Stimulated activated CD8-positive, alpha-beta memory T cell treated with anti-CD3 and anti-CD28 coated beads, Interleukin-7, amount 100 ng/mL, for 24 hours (primary cell): ENCODE data around the gene CACNA1D.

ENCODE experiments used
- DNase-seq: peaks from one replicate; pipeline ENCODE4 v3.0.0-alpha.2; 2020; ENCODE audit warnings: low read depth

The CACNA1D gene

DNA sequence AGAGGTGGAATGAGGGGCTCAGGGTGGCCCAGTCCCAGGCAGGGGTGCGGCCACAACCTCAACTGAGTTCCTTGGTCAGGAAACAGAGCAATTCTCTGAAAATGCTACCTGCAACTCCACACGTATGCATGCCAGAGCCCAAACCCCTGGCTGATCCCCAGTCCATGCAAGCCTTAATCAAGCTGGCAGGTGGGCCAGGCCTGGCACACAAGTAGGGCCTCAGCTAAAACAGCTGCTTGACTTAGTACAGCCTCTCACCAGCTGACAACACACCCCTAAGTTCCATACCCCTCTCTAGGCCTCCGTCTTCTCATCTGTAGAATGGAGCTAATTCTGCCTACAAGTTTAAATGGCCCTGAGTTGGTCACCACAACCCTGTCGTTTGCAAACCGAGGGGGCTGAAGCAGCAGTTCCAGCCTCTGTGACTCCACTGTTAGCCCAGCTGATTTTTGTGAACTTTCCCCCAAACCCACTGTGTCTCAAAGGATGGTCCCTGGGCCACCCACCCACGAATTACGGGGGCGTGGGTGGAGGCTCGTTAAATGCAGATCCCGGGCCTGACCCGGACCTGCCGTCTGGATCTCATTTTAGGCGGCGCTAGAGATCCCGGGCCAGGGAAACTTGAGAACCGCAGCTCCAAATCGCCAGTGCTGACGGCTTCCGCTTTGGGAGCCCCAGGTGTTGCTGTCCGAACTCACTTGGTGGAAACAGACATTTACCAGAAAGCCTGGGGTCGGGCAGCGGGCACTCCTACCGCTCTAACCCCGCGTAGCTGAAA is 350.9 kb downstream of the CACNA1D start:
- DNase-seq: no peak

DNA sequence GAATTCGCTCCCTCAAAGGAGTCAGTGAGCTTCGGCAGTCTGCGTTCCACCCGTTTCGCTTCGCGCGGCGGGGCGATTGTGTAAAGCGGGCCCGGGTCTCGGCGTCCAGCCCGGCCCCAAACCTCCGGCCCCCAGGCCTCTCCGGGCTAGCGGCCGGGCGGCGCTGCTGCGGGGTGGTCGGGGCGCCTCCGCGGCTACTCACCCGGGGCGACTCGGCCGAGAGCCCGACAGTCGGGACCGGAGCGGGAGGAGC is 351.4 kb downstream of the CACNA1D start:
- no peak for DNase-seq

DNA sequence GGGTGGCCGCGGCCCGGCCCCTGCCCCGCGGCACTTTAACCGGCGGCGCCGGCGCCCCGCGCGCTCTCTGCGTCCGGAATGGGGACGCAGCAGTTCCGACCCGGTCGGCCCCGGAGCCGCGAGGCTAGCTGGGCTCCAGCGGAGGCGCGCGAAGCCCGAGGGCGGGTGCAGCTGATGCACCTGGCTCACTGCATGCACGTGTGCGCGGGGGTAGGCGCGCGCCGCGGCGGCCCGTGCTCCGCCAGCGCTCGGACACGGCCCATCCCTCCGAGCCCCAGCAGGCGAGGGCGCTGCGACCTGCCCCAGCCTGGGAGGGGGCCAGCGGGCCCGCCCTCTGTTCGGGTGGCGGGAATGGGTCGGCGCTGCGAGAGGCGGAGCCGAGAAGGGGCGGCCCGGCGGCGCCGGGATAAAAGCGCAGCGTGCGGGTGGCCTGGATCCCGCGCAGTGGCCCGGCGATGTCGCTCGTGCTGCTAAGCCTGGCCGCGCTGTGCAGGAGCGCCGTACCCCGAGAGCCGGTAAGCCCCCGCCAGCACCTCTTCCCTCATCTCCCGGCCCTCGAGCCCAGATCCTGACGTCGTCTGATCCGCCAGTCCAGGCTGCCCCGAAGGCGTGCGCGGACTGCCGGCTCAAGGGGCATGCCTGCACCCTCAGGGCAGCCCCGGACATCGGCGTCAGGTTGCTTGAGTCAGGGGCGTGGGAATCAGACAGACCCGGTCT is 351.9 kb downstream of the CACNA1D start, which contains the start of the genes CHDH and IL17RB:
CHDH (minus strand) TSS at position 286 of the 717 bp plus-strand sequence. CDS start 22,411 bp downstream, outside the sequence.
IL17RB (plus strand) TSS at position 435 of the 717 bp plus-strand sequence; CDS start at position 456, 21 bp downstream.
- no peak for DNase-seq

DNA sequence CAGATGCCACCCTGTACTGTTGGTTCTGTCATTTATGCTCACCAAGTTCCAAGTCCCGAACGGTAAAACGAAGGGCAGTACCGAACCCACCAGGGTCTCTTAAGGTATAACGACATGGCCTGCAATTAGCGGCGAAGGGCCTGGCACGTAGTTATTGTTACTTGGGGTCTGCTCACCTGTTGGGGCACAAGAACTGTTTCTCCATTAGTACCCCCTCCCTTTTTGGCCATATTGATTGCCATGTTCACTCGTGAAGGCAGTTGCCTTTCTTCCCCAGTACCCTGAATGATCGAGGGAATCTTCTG is 352.4 kb downstream of the CACNA1D start:
- no peak for DNase-seq

DNA sequence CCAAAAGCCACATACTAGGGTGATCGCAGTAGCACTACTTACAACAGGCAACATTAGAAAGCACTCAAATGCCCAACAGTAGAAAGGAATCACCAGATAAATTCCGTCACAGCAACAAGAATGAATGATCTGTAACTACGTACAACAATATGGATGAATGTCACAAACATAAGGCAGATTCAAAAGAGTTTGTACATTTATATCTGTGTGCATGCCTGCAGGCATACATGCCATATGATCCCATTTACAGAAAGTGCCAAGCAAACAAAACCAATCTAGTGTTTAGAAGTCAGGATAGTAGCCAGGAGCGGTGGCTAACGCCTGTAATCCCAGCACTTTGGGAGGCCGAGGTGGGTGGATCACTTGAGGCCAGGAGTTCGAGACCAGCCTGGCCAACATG is 355.5 kb downstream of the CACNA1D start:
- DNase-seq: no peak

DNA sequence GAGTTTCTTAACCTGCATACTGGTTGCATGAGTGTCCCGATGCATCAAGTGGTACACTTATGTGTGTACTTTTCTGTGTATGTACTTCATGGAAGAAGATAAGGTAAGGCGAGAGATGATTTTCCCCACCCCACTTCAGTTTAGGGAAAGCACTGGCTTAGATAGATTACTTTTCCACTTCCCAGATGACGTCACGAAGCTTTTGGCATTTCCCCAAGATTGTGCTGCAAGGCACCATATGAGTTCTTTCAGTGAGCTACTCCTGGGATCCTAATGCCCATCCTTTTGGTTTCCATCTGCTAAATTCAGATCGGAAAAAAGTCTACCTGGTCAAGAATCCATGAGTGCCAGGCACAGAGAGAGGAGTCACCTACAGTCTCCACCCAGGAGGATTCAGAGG is 356.5 kb downstream of the CACNA1D start:
- no peak for DNase-seq

DNA sequence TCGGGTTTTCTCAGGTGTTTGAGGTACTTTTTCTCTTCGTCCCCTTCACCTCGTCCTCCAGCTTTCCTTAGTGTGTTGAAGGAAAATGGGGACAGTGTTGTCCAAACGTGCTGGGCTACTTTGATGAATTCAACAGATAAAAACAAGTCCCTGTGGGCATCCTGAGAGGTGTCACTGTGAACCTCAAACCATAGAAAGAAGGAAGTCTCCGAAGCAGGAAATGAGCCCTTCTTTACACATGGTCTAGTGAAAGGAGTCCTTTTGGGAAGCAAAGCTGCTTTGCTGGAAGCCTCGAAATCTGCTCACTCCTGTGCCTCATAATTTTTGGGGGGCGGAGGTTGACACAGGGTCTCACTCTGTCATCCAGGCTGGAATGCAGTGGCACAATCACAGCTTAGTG is 362.6 kb downstream of the CACNA1D start:
- no peak for DNase-seq

DNA sequence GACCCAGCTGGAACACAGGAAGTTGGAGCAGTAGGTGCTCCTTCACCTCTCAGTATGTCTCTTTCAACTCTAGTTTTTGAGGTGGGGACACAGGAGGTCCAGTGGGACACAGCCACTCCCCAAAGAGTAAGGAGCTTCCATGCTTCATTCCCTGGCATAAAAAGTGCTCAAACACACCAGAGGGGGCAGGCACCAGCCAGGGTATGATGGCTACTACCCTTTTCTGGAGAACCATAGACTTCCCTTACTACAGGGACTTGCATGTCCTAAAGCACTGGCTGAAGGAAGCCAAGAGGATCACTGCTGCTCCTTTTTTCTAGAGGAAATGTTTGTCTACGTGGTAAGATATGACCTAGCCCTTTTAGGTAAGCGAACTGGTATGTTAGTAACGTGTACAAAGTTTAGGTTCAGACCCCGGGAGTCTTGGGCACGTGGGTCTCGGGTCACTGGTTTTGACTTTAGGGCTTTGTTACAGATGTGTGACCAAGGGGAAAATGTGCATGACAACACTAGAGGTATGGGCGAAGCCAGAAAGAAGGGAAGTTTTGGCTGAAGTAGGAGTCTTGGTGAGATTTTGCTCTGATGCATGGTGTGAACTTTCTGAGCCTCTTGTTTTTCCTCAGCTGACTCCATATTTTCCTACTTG is 363.8 kb downstream of the CACNA1D start:
- DNase-seq: no peak

DNA sequence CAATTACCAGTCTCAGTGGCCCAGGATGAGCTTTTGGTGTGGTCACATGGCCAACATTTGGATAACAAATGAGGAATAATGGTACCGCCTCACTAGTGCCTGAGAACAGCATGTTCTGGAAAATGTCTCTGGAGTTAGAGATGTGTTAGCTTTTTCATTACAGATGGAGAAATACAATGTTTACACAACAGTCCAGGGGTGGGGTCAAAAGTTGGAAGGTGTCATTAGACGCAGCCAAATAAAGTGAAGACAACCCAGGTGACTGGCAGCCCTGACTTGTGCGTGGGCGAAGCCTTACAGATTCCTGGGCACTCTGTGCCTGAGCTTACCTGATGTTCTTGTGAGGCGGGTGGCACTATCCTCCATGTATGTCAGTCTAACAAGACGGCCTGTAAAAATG is 364.8 kb downstream of the CACNA1D start:
- DNase-seq: no peak

DNA sequence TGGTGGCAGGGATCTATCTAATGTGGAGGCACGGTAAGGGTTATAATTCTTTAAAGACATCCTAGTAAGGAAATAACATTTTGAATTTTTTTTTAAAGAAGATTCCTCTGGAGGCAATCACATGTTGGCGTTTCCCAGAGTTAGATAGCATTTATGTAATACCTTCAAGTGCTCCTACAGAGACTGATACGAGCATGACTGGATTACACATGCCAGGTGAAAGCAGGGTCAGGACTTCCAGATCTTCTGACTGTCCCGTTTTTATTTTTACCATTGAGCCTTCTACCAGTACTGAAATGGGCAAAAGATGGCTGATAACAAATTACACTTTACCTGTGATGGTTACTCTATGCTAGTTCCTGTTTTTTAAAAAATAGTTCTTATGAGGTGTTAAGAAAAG is 365.8 kb downstream of the CACNA1D start:
- no peak for DNase-seq

DNA sequence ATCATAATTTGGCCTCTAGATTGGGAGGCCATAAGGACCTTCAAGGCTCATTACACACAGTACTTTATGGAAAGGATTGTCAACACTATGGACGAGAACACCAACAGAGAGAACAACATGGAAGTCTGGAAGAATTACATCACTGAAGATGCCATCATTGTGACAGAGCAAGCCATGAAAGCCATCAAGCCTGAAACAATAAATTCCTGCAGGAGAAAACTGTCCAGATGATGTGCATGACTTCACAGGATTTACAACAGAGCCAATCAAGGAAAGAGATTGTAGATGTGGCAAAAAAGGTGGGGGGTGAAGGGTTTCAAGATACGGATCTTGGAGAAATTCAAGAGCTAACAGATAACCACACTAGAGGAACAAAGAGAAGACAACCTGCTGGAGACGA is 367.8 kb downstream of the CACNA1D start:
- DNase-seq: no peak

DNA sequence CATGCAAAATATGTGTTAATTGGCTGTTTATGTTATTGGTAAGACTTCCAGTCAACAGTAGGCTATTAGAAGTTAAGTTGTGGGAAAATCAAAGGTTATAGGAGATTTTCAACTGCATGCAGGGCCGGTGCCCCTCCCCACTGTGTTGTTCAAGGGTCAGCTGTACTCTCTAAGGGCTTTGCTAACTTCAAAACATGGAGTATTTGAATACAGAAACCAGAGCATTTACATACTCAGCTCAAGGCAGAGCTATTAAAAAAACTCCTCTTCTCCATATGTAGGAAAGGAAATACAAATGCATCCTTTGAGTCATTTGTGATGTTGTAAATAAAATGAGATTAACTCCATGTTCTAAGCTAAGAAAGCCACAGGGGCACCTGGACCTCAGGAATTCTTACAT is 368.7 kb downstream of the CACNA1D start:
- DNase-seq: no peak
